GM12878 (cell line): ENCODE data around the gene SLC39A11. TPM values are rescaled to one million over a fixed set of nuclear protein-coding genes. Genes with fewer than 3 reads are reported as not detected.

Source experiments
- ATAC-seq: fragments of 200-7000 bp; cut with Tn5 transposase; 3 replicates; pipeline ENCODE4 v1.9.1; 2020; ENCODE audit warnings: mild to moderate bottlenecking, moderate library complexity
- BruUV-seq: library from RNA; stranded (reverse); fragments of 400-500 nt; replicated peaks from 2 replicates; lab custom pipeline; 2021; lab: Mats Ljungman, UMichigan
- CTCF ChIA-PET: fragments of 300-600 bp; sonication (Branson Sonifier 250); formaldehyde crosslinking; extraction: SDS; loops from one replicate; lab custom pipeline; 2021; ENCODE audit warnings: inconsistent platforms; lab: Yijun Ruan, JAX
- POLR2A ChIA-PET: fragments of 350-600 bp; formaldehyde crosslinking; extraction: SDS; loops from one replicate; lab custom pipeline; 2021; ENCODE audit warnings: inconsistent platforms; lab: Charles Lee
- RAD21 ChIA-PET: fragments of 300-600 bp; sonication (Branson Sonifier 250); formaldehyde crosslinking; loops from one replicate; lab custom pipeline; 2023; ENCODE audit warnings: antibody characterized with exemption; ENCODE audit not compliant: unreplicated experiment; lab: Charles Lee
- SMC1A ChIA-PET: fragments of 300-600 bp; sonication (Branson Sonifier 250); formaldehyde crosslinking; loops from one replicate; lab custom pipeline; 2023; ENCODE audit not compliant: unreplicated experiment, uncharacterized antibody; lab: Charles Lee
- DNase-seq: peaks from one replicate; pipeline ENCODE4 v3.0.0-alpha.2; 2011; ENCODE audit warnings: low read depth, low spot score
- FAIRE-seq: peaks from 3 replicates; lab custom pipeline; 2011; peaks lifted over from hg19 to GRCh38; lab: Jason Lieb, UNC
- H2AFZ ChIP-seq: 2 replicates; pipeline ENCODE4 v1.6.0; 2011; ENCODE audit warnings: low read depth, low read length, control low read depth; ENCODE audit not compliant: control insufficient read depth
- H3K27ac ChIP-seq: 2 replicates; pipeline ENCODE4 v1.5.1; 2011; ENCODE audit warnings: control low read depth; ENCODE audit not compliant: control insufficient read depth, insufficient read depth
- H3K27me3 ChIP-seq, 2 experiments: replicated peaks in 1 of 2; 2 replicates each; pipeline versions ENCODE4 v1.6.0 to v1.6.1; 2011; ENCODE audit warnings: low read length in 1 of 2; ENCODE audit not compliant: control insufficient read depth in 2 of 2, insufficient read depth in 2 of 2
- H3K36me3 ChIP-seq, 2 experiments: 2 replicates each; pipeline ENCODE4 v1.5.1; 2011; ENCODE audit warnings: low read length in 1 of 2; ENCODE audit not compliant: control insufficient read depth in 2 of 2, insufficient read depth in 2 of 2
- H3K4me1 ChIP-seq: 2 replicates; pipeline ENCODE4 v1.6.1; 2011; ENCODE audit warnings: mild to moderate bottlenecking, low read length, moderate library complexity, mixed read lengths; ENCODE audit not compliant: control insufficient read depth, insufficient read depth
- H3K4me2 ChIP-seq: 2 replicates; pipeline ENCODE4 v1.6.0; 2011; ENCODE audit warnings: control low read depth; ENCODE audit not compliant: control insufficient read depth, insufficient read depth
- H3K4me3 ChIP-seq: fragments of 200-600 bp; sonication (generic); 2 replicates; pipeline ENCODE4 v1.5.1; 2016
- H3K79me2 ChIP-seq: 2 replicates; pipeline ENCODE4 v1.6.0; 2011; ENCODE audit warnings: low read length; ENCODE audit not compliant: control insufficient read depth, insufficient read depth
- H3K9ac ChIP-seq: 2 replicates; pipeline ENCODE4 v1.8.0; 2011; ENCODE audit warnings: low read length, control low read depth, mixed read lengths; ENCODE audit not compliant: control insufficient read depth, insufficient read depth
- H3K9me3 ChIP-seq: replicated peaks from 3 replicates; pipeline ENCODE4 v1.5.1; 2011; ENCODE audit warnings: mild to moderate bottlenecking, low read length; ENCODE audit not compliant: control insufficient read depth, insufficient read depth
- H4K20me1 ChIP-seq: 2 replicates; pipeline ENCODE4 v1.6.0; 2011; ENCODE audit not compliant: control insufficient read depth, insufficient read depth
- HDGF ChIP-seq: fragments of 450-650 bp; IDR thresholded peaks from 2 replicates; pipeline ENCODE4 v1.6.1; 2016; ENCODE audit warnings: antibody characterized with exemption
- IKZF2 ChIP-seq, 2 experiments: fragments of 450-650 bp; IDR thresholded peaks; 2 replicates each; pipeline ENCODE4 v1.6.1; 2017; ENCODE audit warnings: mild to moderate bottlenecking in 2 of 2, moderate library complexity in 2 of 2
- KAT2A ChIP-seq: conservative IDR thresholded peaks from 2 replicates; pipeline ENCODE4 v1.6.1; 2011; ENCODE audit warnings: low read depth, low read length; ENCODE audit not compliant: control insufficient read depth
- MXI1 ChIP-seq: fragments of 150-350 bp; IDR thresholded peaks from 2 replicates; pipeline ENCODE4 v1.6.1; 2011; ENCODE audit warnings: low read depth, mild to moderate bottlenecking, inconsistent platforms, low read length, improper control_type of control experiment
- POLR2AphosphoS5 ChIP-seq: IDR thresholded peaks from 2 replicates; pipeline ENCODE4 v1.6.1; 2011; ENCODE audit warnings: mild to moderate bottlenecking, low read length, inconsistent platforms
- RB1 ChIP-seq: fragments of 450-650 bp; formaldehyde crosslinking; IDR thresholded peaks from 2 replicates; pipeline ENCODE4 v1.6.1; 2017; ENCODE audit warnings: mild to moderate bottlenecking, borderline replicate concordance
- RCOR1 ChIP-seq: conservative IDR thresholded peaks from 2 replicates; pipeline ENCODE4 v1.6.1; 2012; ENCODE audit warnings: low read depth, low read length, improper control_type of control experiment
- RUNX3 ChIP-seq: IDR thresholded peaks from 2 replicates; pipeline ENCODE4 v1.6.1; 2012; ENCODE audit warnings: low read length, inconsistent platforms
- TBL1XR1 ChIP-seq: IDR thresholded peaks from 2 replicates; pipeline ENCODE4 v1.6.1; 2012; ENCODE audit warnings: low read depth, low read length, improper control_type of control experiment
- WGBS: methylation state at CpG from one replicate; pipeline ENCODE4 v1.1.6; 2016; ENCODE audit warnings: low lambda C conversion rate; ENCODE audit not compliant: insufficient replicate concordance, insufficient coverage; ENCODE audit errors: missing lambda C conversion rate; 5-methylcytosine and 5-hydroxymethylcytosine counted together
- in situ Hi-C: fragments of 300-500 bp; cut with MboI; formaldehyde crosslinking; loops from 9 replicates; pipeline ENCODE4 v1.14.3; 2018; ENCODE audit warnings: mixed read lengths
- intact Hi-C: fragments of 100-400 bp; cut with micrococcal nuclease; formaldehyde crosslinking; loops from one replicate; pipeline ENCODE4 v1.14.2; 2022; ENCODE audit not compliant: unreplicated experiment
- polyA plus RNA-seq, 11 experiments: library from polyadenylated mRNA; depleted of rRNA in 4 of 11; unstranded in 6 of 11; stranded (reverse) in 5 of 11; fragments of >200 nt; fragmentation: Nextera tagmentation in 4 of 11; fragmentation: Illumina TruSeq in 1 of 11; extraction: Ambion mirVana in 4 of 11; extraction: Trizol in 1 of 11; gene quantifications; 1 replicate in 1 of 11; 2 replicates in 10 of 11; pipeline versions ENCODE4 v1.2.1 to v1.2.3, GENCODE V29; 2011 to 2016; ENCODE audit warnings: inconsistent platforms in 2 of 11, missing spikeins in 2 of 11, low read depth in 1 of 11
- total RNA-seq, 4 experiments: library from RNA; depleted of rRNA in 3 of 4; stranded (reverse); fragments of >200 nt in 3 of 4; fragmentation: Illumina TruSeq in 1 of 4; extraction: Trizol in 1 of 4; gene quantifications; 2 replicates each; pipeline versions ENCODE4 v1.2.1 to v1.2.3, GENCODE V29; 2013 to 2021
- TF ChIP-seq, protein P1 (sequence below): fragments of 450-650 bp; IDR thresholded peaks from 2 replicates; pipeline ENCODE4 v1.6.1; 2017; ENCODE audit warnings: antibody characterized with exemption, mild to moderate bottlenecking, moderate library complexity
- TF ChIP-seq, protein P2 (sequence below): fragments of 450-650 bp; IDR thresholded peaks from 2 replicates; pipeline ENCODE4 v1.6.1; 2016; ENCODE audit warnings: mild to moderate bottlenecking, moderate library complexity, borderline replicate concordance

Gene SLC39A11
- total and polyA plus RNA-seq, 10 of the 15 experiments (the other 5 are each of a cell fraction or from before 2014, with no cell fraction given): 8.6 to 23.8 (median 14.0) TPM

DNA sequence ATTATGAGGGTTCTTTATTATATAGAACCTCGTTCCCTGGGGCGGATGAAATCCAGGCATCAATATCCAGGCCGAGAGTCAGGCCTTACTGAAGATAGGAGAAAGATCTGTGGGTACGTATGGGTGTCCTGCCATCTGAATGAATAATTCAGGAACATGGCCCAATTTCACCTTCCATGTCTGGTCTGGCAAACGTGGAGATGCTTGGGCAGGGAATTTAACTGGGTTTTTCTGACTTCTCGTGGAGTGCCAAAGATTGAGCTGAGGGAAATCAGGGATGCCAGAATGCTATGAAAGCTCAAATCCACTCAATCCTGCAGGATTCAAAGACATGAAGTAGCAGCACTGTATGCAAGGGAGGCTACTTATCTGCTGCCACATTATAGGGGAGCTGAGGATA is 302.8 kb downstream of the SLC39A11 start (continued):
- no peak for TF ChIP-seq RB1
- TF ChIP-seq, protein P1, sequence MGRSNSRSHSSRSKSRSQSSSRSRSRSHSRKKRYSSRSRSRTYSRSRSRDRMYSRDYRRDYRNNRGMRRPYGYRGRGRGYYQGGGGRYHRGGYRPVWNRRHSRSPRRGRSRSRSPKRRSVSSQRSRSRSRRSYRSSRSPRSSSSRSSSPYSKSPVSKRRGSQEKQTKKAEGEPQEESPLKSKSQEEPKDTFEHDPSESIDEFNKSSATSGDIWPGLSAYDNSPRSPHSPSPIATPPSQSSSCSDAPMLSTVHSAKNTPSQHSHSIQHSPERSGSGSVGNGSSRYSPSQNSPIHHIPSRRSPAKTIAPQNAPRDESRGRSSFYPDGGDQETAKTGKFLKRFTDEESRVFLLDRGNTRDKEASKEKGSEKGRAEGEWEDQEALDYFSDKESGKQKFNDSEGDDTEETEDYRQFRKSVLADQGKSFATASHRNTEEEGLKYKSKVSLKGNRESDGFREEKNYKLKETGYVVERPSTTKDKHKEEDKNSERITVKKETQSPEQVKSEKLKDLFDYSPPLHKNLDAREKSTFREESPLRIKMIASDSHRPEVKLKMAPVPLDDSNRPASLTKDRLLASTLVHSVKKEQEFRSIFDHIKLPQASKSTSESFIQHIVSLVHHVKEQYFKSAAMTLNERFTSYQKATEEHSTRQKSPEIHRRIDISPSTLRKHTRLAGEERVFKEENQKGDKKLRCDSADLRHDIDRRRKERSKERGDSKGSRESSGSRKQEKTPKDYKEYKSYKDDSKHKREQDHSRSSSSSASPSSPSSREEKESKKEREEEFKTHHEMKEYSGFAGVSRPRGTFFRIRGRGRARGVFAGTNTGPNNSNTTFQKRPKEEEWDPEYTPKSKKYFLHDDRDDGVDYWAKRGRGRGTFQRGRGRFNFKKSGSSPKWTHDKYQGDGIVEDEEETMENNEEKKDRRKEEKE: no peak
- TF ChIP-seq IKZF2 (IDR thresholded peaks at IDR 0.05): no peak

DNA sequence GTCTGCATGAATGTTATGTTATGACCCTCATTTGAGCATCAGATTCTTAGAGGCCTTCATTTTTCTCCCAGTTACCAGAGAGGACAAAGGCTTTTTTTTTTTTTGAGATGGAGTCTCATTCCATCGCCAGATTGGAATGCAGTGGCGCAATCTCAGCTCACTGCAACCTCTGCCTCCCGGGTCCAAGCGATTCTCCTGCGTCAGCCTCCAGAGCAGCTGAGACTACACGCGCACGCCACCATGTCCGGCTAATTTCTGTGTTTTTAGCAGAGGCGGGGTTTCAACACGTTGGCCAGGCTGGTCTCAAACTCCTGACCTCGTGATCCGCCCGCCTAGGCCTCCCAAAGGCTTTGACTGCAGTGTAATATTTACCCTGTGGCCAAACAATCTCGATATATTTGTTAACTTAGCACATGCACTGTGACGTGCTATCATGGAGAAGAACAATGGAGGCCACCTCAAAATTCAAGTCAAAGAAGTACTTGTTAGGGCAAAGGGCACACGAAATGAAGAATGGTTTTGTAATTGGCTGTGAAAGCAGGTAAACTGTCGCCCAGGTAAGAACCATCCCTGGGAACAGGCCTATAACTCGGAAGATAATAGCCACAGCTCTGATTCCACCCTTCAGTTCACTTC is 303.4 kb downstream of the SLC39A11 start:
- ChIA-PET SMC1A (no interaction called here), RAD21 (no interaction called here), CTCF (no interaction called here), POLR2A (no interaction called here)
- Histone ChIP-seq H3K9ac (no peak overlapping the region), H3K27me3 (no peaks in the 10 kb centered on the region), H3K36me3 (0 out of 4 replicates have a peak, but pooled peaks cover 0 to 2% of the 10 kb centered on the region in 2 experiments), H3K4me3 (no peak overlapping the region), H3K79me2 (no peaks in the 10 kb centered on the region), H3K4me2 (no peak overlapping the region), H3K4me1 (no peaks in the 10 kb centered on the region), H4K20me1 (no peaks in the 10 kb centered on the region), H3K27ac (no peak overlapping the region), H2AFZ (no peak overlapping the region), H3K9me3 (peaks cover 11% of the 10 kb centered on the region; the same call in 2 of the 3 replicates)
- in situ Hi-C loops (no loop called here), intact Hi-C loops (no loop called here)
- no TSS peak for BruUV-seq
- ATAC-seq: no peak
- no peak for FAIRE-seq
- 85% methylated on average over 19 of the region's 19 CpGs for WGBS
- no peak for DNase-seq
- TF ChIP-seq RUNX3: no peak
- TF ChIP-seq, protein P2, sequence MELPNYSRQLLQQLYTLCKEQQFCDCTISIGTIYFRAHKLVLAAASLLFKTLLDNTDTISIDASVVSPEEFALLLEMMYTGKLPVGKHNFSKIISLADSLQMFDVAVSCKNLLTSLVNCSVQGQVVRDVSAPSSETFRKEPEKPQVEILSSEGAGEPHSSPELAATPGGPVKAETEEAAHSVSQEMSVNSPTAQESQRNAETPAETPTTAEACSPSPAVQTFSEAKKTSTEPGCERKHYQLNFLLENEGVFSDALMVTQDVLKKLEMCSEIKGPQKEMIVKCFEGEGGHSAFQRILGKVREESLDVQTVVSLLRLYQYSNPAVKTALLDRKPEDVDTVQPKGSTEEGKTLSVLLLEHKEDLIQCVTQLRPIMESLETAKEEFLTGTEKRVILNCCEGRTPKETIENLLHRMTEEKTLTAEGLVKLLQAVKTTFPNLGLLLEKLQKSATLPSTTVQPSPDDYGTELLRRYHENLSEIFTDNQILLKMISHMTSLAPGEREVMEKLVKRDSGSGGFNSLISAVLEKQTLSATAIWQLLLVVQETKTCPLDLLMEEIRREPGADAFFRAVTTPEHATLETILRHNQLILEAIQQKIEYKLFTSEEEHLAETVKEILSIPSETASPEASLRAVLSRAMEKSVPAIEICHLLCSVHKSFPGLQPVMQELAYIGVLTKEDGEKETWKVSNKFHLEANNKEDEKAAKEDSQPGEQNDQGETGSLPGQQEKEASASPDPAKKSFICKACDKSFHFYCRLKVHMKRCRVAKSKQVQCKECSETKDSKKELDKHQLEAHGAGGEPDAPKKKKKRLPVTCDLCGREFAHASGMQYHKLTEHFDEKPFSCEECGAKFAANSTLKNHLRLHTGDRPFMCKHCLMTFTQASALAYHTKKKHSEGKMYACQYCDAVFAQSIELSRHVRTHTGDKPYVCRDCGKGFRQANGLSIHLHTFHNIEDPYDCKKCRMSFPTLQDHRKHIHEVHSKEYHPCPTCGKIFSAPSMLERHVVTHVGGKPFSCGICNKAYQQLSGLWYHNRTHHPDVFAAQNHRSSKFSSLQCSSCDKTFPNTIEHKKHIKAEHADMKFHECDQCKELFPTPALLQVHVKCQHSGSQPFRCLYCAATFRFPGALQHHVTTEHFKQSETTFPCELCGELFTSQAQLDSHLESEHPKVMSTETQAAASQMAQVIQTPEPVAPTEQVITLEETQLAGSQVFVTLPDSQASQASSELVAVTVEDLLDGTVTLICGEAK: no peak
- TF ChIP-seq RCOR1: no peak
- no peak for TF ChIP-seq HDGF
- TF ChIP-seq, protein P1: no peak
- no peak for TF ChIP-seq MXI1
- TF ChIP-seq POLR2AphosphoS5: no peak
- no peak for TF ChIP-seq TBL1XR1
- TF ChIP-seq KAT2A: no peak
